Cardiac muscle cell (in vitro differentiated cells and primary cell): ENCODE data around the gene PCDHGB1. TPM values are rescaled to one million over a fixed set of nuclear protein-coding genes. Genes with fewer than 3 reads are reported as not detected.
A peak's percentile ranks its signal among the peaks of the same experiment; 100 is the strongest.
"Not testable (repeated sequence)": the region's sequence is repeated elsewhere in the genome, so short reads cannot be mapped to it uniquely, and the experiment has no call there.

Source experiments
- DNase-seq, 2 donors: peaks; one replicate each; pipeline versions ENCODE4 v3.0.0 to v3.0.0-alpha.2; 2010 to 2017; ENCODE audit warnings: low read depth in 1 of 2, low spot score in 1 of 2
- H3K27ac ChIP-seq: fragments of 200-600 bp; sonication (generic); 2 replicates; pipeline ENCODE4 v1.5.1; 2016
- H3K27me3 ChIP-seq: fragments of 200-600 bp; sonication (generic); 2 replicates; pipeline ENCODE4 v1.6.0; 2016; ENCODE audit warnings: control low read depth
- H3K36me3 ChIP-seq: fragments of 200-600 bp; sonication (generic); 2 replicates; pipeline ENCODE4 v1.5.1; 2016; ENCODE audit warnings: control low read depth
- H3K4me1 ChIP-seq: fragments of 200-600 bp; sonication (generic); 2 replicates; pipeline ENCODE4 v1.8.1; 2017; ENCODE audit warnings: low read depth, mild to moderate bottlenecking, mixed run types
- H3K4me3 ChIP-seq: fragments of 200-600 bp; sonication (generic); 2 replicates; pipeline ENCODE4 v1.5.1; 2016; ENCODE audit warnings: mild to moderate bottlenecking
- H3K9me3 ChIP-seq: fragments of 200-600 bp; sonication (generic); 2 replicates; pipeline ENCODE4 v1.5.1; 2017; ENCODE audit warnings: low read depth, mild to moderate bottlenecking, control low read depth
- CTCF ChIP-seq: IDR thresholded peaks from 2 replicates; pipeline ENCODE4 v1.5.1; 2012; ENCODE audit warnings: low read depth, mild to moderate bottlenecking, low read length
- polyA plus RNA-seq: library from polyadenylated mRNA; unstranded; fragments of >200 nt; fragmentation: Nextera tagmentation; extraction: Ambion mirVana; gene quantifications from 2 replicates; pipeline ENCODE4 v1.2.1, GENCODE V29; 2016
- total RNA-seq: library from RNA; depleted of rRNA; stranded (reverse); fragments of >200 nt; gene quantifications from 2 replicates; pipeline ENCODE4 v1.2.3, GENCODE V29; 2016

Gene PCDHGB1
- total RNA-seq (1.8 and 3.7 TPM in 2 replicates), polyA plus RNA-seq (0.32 and 0.46 TPM in 2 replicates)

- Histone ChIP-seq H3K4me3 (no peak within 1 kb of the TSS), H3K27ac (no peak within 1 kb of the TSS), H3K4me1 (no peaks in the 10 kb centered on the region), H3K36me3 (no peaks in the 10 kb centered on the region), H3K27me3 (no peaks in the 10 kb centered on the region), H3K9me3 (no peaks in the 10 kb centered on the region)
- peak; percentile 30 to 59 for DNase-seq
- peak; percentile 53 for TF ChIP-seq CTCF
Observed at GRCh38 chr5:141349917-141350619, at the start of gene PCDHGB1. TSS of gene PCDHGB1 (plus strand) at chr5:141350099. CDS start at chr5:141350261, 162 bp downstream.

GRCh38 chr5:141303756-141304155 is 46.1 kb upstream of the PCDHGB1 start, which contains the start of gene SLC25A2:
TSS of gene SLC25A2 (minus strand) at chr5:141304049. CDS start at chr5:141303865, 184 bp downstream.
- no peak for TF ChIP-seq CTCF
- DNase-seq = no peak
- H3K9me3 ChIP-seq = no peaks in the 10 kb centered on the region

GRCh38 chr5:141306630-141307029 is 43.3 kb upstream of the PCDHGB1 start:
- TF ChIP-seq CTCF = no peak
- Histone ChIP-seq H3K4me1 (no peaks in the 10 kb centered on the region), H3K4me3 (no peak overlapping the region), H3K27ac (no peak overlapping the region), H3K27me3 (no peaks in the 10 kb centered on the region), H3K9me3 (no peaks in the 10 kb centered on the region), H3K36me3 (no peaks in the 10 kb centered on the region)
- DNase-seq = no peak

More at GRCh38 chr5:141303756-141304155, 46.1 kb upstream of the PCDHGB1 start, which contains the start of gene SLC25A2:
- H3K27ac ChIP-seq = no peak within 1 kb of the TSS
- no peaks in the 10 kb centered on the region for H3K4me1 ChIP-seq
- no peak within 1 kb of the TSS for H3K4me3 ChIP-seq
- H3K27me3 ChIP-seq = no peaks in the 10 kb centered on the region
- no peaks in the 10 kb centered on the region for H3K36me3 ChIP-seq

GRCh38 chr5:141313711-141314110 is 36.2 kb upstream of the PCDHGB1 start:
- Histone ChIP-seq H3K4me3 (no peak overlapping the region), H3K27me3 (no peaks in the 10 kb centered on the region), H3K4me1 (no peaks in the 10 kb centered on the region), H3K27ac (no peak overlapping the region), H3K36me3 (peaks cover 13% of the 10 kb centered on the region), H3K9me3 (peaks cover 7% of the 10 kb centered on the region)
- no peak for DNase-seq
- no peak for TF ChIP-seq CTCF

- DNase-seq, H3K9me3 ChIP-seq: not testable (repeated sequence)
- H3K36me3 ChIP-seq = peaks cover 21% of the 10 kb centered on the region
Observed at GRCh38 chr5:141316963-141317362, 32.9 kb upstream of the PCDHGB1 start.

GRCh38 chr5:141319202-141319601 is 30.7 kb upstream of the PCDHGB1 start:
- peaks cover 7% of the 10 kb centered on the region for H3K9me3 ChIP-seq
- peak overlapping the region; percentile 74 for H3K4me3 ChIP-seq
- peaks cover 21% of the 10 kb centered on the region for H3K36me3 ChIP-seq
- H3K27ac ChIP-seq = no peak overlapping the region
- TF ChIP-seq CTCF = no peak
- no peak for DNase-seq
- no peaks in the 10 kb centered on the region for H3K4me1 ChIP-seq
- no peaks in the 10 kb centered on the region for H3K27me3 ChIP-seq

More at GRCh38 chr5:141316963-141317362, 32.9 kb upstream of the PCDHGB1 start:
- H3K4me1 ChIP-seq, H3K4me3 ChIP-seq, H3K27me3 ChIP-seq, H3K27ac ChIP-seq: not testable (repeated sequence)
